ENCODE measurements around the gene SCAP. TPM values are rescaled to one million over a fixed set of nuclear protein-coding genes. Genes with fewer than 3 reads are reported as not detected.

The SCAP gene
- total and polyA plus RNA-seq, 2 experiments from 2014 or later, result 87.6 to 140 TPM

DNA sequence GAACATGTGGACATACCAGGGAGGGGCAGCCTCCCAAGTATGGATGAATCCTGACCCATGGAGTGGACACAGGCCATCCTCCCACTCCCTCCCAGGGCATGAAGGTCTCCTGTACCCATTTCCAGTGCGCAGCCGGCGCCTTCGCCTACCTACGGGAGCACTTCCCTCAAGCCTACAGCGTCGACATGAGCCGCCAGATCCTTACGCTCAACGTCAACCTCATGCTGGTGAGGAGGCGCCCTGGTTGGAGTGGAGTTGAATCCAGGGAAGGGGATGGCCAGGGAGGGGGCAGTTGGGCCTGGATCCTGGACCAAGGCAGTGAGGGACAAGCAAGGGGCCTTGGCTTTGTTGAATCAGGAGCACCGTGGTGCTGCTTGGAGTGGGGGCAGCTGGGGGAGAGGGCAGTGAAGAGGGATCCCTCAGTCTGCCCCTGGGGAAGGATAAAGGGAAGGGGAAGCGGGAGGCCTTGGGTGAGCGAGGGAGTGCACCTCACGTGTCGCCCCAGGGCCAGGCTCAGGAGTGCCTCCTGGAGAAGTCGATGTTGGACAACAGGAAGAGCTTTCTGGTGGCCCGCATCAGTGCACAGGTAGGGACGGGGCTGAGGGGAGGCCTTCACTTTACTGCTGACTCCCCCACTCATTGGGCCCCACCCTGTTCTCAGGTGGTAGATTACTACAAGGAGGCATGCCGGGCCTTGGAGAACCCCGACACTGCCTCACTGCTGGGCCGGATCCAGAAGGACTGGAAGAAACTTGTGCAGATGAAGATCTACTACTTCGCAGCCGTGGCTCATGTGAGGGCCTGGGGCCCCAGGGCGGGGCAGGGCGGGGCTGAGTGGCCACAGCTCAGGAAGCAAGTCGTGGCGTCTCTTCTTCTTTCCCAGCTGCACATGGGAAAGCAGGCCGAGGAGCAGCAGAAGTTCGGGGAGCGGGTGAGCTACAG, 69.7 kb downstream of the SCAP start:
- H3K4me3 ChIP-seq, result no peak overlapping the region
- no peaks in the 10 kb centered on the region for H3K9me3 ChIP-seq (ENCODE audit: low read depth)
- H3K27ac ChIP-seq, result no peak overlapping the region
- H3K27me3 ChIP-seq, result no peaks in the 10 kb centered on the region
- peaks cover 2% of the 10 kb centered on the region for H3K36me3 ChIP-seq
- TF ChIP-seq, protein P1, sequence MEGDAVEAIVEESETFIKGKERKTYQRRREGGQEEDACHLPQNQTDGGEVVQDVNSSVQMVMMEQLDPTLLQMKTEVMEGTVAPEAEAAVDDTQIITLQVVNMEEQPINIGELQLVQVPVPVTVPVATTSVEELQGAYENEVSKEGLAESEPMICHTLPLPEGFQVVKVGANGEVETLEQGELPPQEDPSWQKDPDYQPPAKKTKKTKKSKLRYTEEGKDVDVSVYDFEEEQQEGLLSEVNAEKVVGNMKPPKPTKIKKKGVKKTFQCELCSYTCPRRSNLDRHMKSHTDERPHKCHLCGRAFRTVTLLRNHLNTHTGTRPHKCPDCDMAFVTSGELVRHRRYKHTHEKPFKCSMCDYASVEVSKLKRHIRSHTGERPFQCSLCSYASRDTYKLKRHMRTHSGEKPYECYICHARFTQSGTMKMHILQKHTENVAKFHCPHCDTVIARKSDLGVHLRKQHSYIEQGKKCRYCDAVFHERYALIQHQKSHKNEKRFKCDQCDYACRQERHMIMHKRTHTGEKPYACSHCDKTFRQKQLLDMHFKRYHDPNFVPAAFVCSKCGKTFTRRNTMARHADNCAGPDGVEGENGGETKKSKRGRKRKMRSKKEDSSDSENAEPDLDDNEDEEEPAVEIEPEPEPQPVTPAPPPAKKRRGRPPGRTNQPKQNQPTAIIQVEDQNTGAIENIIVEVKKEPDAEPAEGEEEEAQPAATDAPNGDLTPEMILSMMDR (IDR thresholded peaks at IDR 0.05; ENCODE audit: low read depth, low read length), result no peak
- DNase-seq (ENCODE audit: low read depth in 1 of 2, low spot score in 1 of 2), result no peak
- H3K4me1 ChIP-seq (ENCODE audit: low read depth), result peaks cover 10% of the 10 kb centered on the region

DNA sequence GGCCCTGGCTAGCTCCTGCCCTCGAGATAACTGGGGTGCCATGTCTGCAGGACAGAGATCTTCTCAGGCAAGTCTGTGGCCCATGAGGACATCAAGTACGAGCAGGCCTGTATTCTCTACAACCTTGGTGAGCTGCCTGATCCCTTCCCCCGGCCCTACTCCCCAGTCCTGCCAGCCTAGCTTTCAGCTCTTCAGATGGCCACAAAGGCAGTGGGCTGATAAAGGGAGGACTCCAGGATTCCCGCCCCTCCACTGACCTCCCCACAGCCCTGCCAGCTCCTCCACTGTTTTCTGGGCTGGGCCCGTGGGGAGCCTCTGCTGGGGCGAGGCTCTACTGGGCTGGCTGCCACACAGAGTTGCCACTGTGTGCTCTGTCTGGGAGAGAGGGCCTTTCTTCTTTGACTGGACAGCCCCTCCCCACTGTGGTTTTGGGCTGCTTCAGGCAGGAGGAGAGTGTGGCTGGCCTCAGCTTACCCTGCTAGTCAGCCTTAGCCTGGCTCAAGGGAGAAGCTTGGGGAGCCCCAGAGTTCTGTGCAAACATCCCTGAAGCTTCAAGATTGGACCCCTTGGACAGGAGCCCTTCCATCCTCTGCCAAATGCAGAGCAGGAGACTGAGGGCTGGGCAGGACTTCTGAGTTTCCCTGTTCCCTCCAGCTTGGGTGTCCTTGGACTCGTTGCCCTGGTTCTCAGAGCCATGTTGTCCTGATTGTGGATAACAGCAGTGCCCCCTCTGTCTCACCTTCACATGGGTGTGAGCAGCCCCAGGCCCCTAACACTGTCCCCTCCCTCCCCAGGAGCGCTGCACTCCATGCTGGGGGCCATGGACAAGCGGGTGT, 70.6 kb downstream of the SCAP start:
- no peaks in the 10 kb centered on the region for H3K36me3 ChIP-seq
- no peaks in the 10 kb centered on the region for H3K27me3 ChIP-seq
- no peaks in the 10 kb centered on the region for H3K9me3 ChIP-seq (ENCODE audit: low read depth)
- peaks cover 10% of the 10 kb centered on the region for H3K4me1 ChIP-seq (ENCODE audit: low read depth)
- peak; percentile 32 to 79 for DNase-seq (ENCODE audit: low read depth in 1 of 2, low spot score in 1 of 2)
- H3K27ac ChIP-seq, result peak overlapping the region; percentile 35
- TF ChIP-seq, protein P1 (IDR thresholded peaks at IDR 0.05; ENCODE audit: low read depth, low read length), result no peak
- H3K4me3 ChIP-seq, result no peak overlapping the region

- Histone ChIP-seq H3K27ac (no peak overlapping the region), H3K9me3 (ENCODE audit: low read depth) (no peaks in the 10 kb centered on the region), H3K4me1 (ENCODE audit: low read depth) (peaks cover 10% of the 10 kb centered on the region), H3K27me3 (no peaks in the 10 kb centered on the region), H3K4me3 (no peak overlapping the region), H3K36me3 (no peaks in the 10 kb centered on the region)
- DNase-seq (ENCODE audit: low read depth in 1 of 2, low spot score in 1 of 2), result peak in 1 of 2 donors; percentile 31
- TF ChIP-seq, protein P1 (IDR thresholded peaks at IDR 0.05; ENCODE audit: low read depth, low read length), result no peak
Measured at GRCh38 chr3:47404431-47404876, 71.3 kb downstream of the SCAP start.

DNA sequence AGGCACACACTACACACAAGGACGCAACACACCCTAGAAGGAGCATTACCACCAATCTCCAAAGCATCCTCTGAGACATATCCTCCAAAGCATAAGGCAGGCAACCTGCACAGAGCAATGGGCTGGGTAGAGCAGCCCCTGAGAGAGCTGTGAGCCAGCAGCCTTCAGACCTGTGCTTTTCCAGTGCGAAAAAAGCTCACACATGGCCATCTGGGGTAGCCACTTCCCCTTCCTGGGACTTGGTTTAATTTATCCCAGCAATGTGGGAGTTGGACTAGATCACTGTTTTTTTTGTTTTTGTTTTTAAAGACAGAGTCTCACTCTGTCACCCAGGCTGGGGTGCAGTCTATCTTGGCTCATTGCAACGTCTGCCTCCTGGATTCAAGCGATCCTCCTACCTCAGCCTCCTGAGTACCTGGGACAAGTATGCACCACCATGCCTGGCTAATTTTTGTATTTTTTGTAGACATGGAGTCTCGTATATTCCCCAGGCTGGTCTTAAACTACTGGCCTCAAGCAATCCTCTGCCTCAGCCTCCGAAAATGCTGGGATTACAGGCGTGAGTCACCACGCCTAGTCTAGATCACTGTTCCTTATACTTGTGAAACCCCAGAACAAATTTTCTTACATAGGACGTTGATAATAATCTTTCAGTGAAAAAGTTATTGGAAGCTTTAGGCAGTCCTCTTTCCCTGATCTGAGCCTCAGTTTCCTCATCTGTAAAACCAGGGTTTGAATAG, 76.0 kb downstream of the SCAP start:
- DNase-seq (ENCODE audit: low read depth in 1 of 2, low spot score in 1 of 2), result no peak
- no peaks in the 10 kb centered on the region for H3K36me3 ChIP-seq
- H3K4me3 ChIP-seq, result no peak overlapping the region
- peaks cover 11% of the 10 kb centered on the region for H3K4me1 ChIP-seq (ENCODE audit: low read depth)
- TF ChIP-seq, protein P1 (IDR thresholded peaks at IDR 0.05; ENCODE audit: low read depth, low read length), result no peak
- H3K9me3 ChIP-seq (ENCODE audit: low read depth), result no peaks in the 10 kb centered on the region
- no peak overlapping the region for H3K27ac ChIP-seq
- no peaks in the 10 kb centered on the region for H3K27me3 ChIP-seq

DNA sequence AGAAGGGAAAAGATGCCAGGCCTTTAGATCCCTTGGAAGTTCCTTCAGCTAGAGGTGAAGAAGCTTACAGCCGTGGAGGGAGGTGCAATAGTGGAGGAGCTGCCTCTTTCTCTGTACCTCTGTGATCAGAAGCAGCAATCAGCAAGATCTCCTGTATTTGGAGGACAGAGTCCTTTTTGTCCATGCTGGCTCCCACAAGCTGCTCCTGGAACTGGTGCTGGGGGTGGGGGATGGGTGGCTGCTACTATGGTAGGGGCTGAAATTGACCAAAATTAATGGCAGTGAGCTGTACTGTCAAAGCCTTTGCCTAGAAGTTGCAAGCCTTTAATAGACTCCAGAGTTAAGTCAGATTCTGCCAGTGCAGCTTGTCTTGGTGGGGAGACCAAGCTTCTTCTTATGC, 76.7 kb downstream of the SCAP start:
- no peaks in the 10 kb centered on the region for H3K27me3 ChIP-seq
- H3K27ac ChIP-seq, result no peak overlapping the region
- H3K4me3 ChIP-seq, result no peak overlapping the region
- TF ChIP-seq, protein P1 (IDR thresholded peaks at IDR 0.05; ENCODE audit: low read depth, low read length), result no peak
- H3K9me3 ChIP-seq (ENCODE audit: low read depth), result no peaks in the 10 kb centered on the region
- no peaks in the 10 kb centered on the region for H3K36me3 ChIP-seq
- peaks cover 14% of the 10 kb centered on the region for H3K4me1 ChIP-seq (ENCODE audit: low read depth)
- no peak for DNase-seq (ENCODE audit: low read depth in 1 of 2, low spot score in 1 of 2)

Data from cardiac muscle cell (in vitro differentiated cells and primary cell).